K562 (cell line): ENCODE measurements around the gene ADK. TPM values are rescaled to one million over a fixed set of nuclear protein-coding genes. Genes with fewer than 3 reads are reported as not detected.

ENCODE experiments used
- ATAC-seq: fragments of 200-7000 bp; cut with Tn5 transposase; 3 replicates; pipeline ENCODE4 v1.9.1; 2020; ENCODE audit warnings: moderate library complexity
- BruUV-seq: library from RNA; stranded (reverse); fragments of 400-500 nt; replicated peaks from 2 replicates; lab custom pipeline; 2021; lab: Mats Ljungman, UMichigan
- CTCF ChIA-PET: fragments of 300-600 bp; formaldehyde crosslinking; extraction: SDS; loops from one replicate; lab custom pipeline; 2021; ENCODE audit warnings: low intra/inter-chr PET ratio; lab: Yijun Ruan, JAX
- POLR2A ChIA-PET: fragments of 300-600, 350-650 bp; sonication (Branson Sonifier 250); formaldehyde crosslinking; extraction: SDS; loops from one replicate; lab custom pipeline; 2021; ENCODE audit warnings: antibody characterized with exemption, inconsistent platforms; lab: Yijun Ruan, JAX
- DNase-seq, 4 experiments: peaks; one replicate each; pipeline versions ENCODE4 v3.0.0 to v3.0.0-alpha.2; 2011 to 2018; ENCODE audit warnings: low spot score in 3 of 4, mixed read lengths in 3 of 4; ENCODE audit errors: extremely low read depth in 1 of 4
- FAIRE-seq: peaks from 2 replicates; lab custom pipeline; 2011; peaks lifted over from hg19 to GRCh38; lab: Jason Lieb, UNC
- H2AFZ ChIP-seq: 2 replicates; pipeline ENCODE4 v1.6.0; 2011; ENCODE audit warnings: low read depth, low read length, control low read depth, inconsistent platforms
- H3K27ac ChIP-seq: fragments of 200-600 bp; 3 replicates; pipeline ENCODE4 v1.8.0; 2011; ENCODE audit warnings: low read depth, mild to moderate bottlenecking, control low read depth, inconsistent platforms, low read length, moderate library complexity, mixed read lengths; ENCODE audit errors: extremely low read depth
- H3K27me3 ChIP-seq, 2 experiments: fragments of 300-600 bp in 1 of 2; 2 replicates in 1 of 2; 3 replicates in 1 of 2; pipeline versions ENCODE4 v1.6.0 to v1.8.0; 2011; ENCODE audit warnings: inconsistent platforms in 2 of 2, low read length in 2 of 2, mild to moderate bottlenecking in 1 of 2, mixed read lengths in 1 of 2, moderate library complexity in 1 of 2; ENCODE audit not compliant: control insufficient read depth in 2 of 2, insufficient read depth in 2 of 2
- H3K36me3 ChIP-seq: fragments of 300-600 bp; 3 replicates; pipeline ENCODE4 v1.8.0; 2011; ENCODE audit warnings: mild to moderate bottlenecking, low read length, inconsistent platforms; ENCODE audit not compliant: control insufficient read depth, insufficient read depth
- H3K4me1 ChIP-seq, 2 experiments: fragments of 200-600 bp in 1 of 2; replicated peaks in 1 of 2; 2 replicates in 1 of 2; 3 replicates in 1 of 2; pipeline versions ENCODE4 v1.5.1 to v1.8.0; 2011; ENCODE audit warnings: inconsistent platforms in 2 of 2, low read length in 2 of 2, mild to moderate bottlenecking in 1 of 2, mixed read lengths in 1 of 2, moderate library complexity in 1 of 2; ENCODE audit not compliant: control insufficient read depth in 2 of 2, insufficient read depth in 2 of 2
- H3K4me2 ChIP-seq: 2 replicates; pipeline ENCODE4 v1.6.1; 2011; ENCODE audit warnings: low read length, control low read depth, inconsistent platforms, mixed read lengths; ENCODE audit not compliant: insufficient read depth
- H3K4me3 ChIP-seq: fragments of 200-600 bp; sonication (generic), shearing (Covaris generic); 2 replicates; pipeline ENCODE4 v1.5.1; 2016; ENCODE audit warnings: control low read depth, inconsistent platforms
- H3K79me2 ChIP-seq: fragments of 200-600 bp; 3 replicates; pipeline ENCODE4 v1.8.0; 2011; ENCODE audit warnings: low read length, inconsistent platforms; ENCODE audit not compliant: control insufficient read depth, insufficient read depth
- H3K9ac ChIP-seq, 2 experiments: 2 replicates each; pipeline versions ENCODE4 v1.6.0 to v1.6.1; 2011; ENCODE audit warnings: low read depth in 2 of 2, low read length in 2 of 2, control low read depth in 1 of 2, inconsistent platforms in 1 of 2, mild to moderate bottlenecking in 1 of 2, mixed read lengths in 1 of 2; ENCODE audit not compliant: insufficient read depth in 1 of 2
- H3K9me1 ChIP-seq: one replicate; pipeline ENCODE4 v1.6.0; 2011; ENCODE audit warnings: inconsistent platforms, mild to moderate bottlenecking, low read length, moderate library complexity; ENCODE audit not compliant: control insufficient read depth, insufficient read depth
- H3K9me3 ChIP-seq: replicated peaks from 2 replicates; pipeline ENCODE4 v1.5.1; 2011; ENCODE audit warnings: low read depth, low read length, inconsistent platforms; ENCODE audit not compliant: control insufficient read depth, insufficient read depth
- H4K20me1 ChIP-seq: replicated peaks from 2 replicates; pipeline ENCODE4 v1.6.1; 2011; ENCODE audit warnings: low read length, inconsistent platforms, mixed read lengths; ENCODE audit not compliant: control insufficient read depth, insufficient read depth
- KAT8 ChIP-seq: fragments of 450-650 bp; IDR thresholded peaks from 2 replicates; pipeline ENCODE4 v1.6.1; 2016; ENCODE audit warnings: low read depth, mild to moderate bottlenecking
- MXI1 ChIP-seq: IDR thresholded peaks from 2 replicates; pipeline ENCODE4 v1.6.1; 2011; ENCODE audit warnings: low read depth, mild to moderate bottlenecking, improper control_type of control experiment, low read length
- RB1 ChIP-seq: fragments of 450-650 bp; IDR thresholded peaks from 2 replicates; pipeline ENCODE4 v1.6.1; 2017; ENCODE audit warnings: low read depth, mild to moderate bottlenecking
- RBM14 ChIP-seq: fragments of 200-400 bp; formaldehyde crosslinking; IDR thresholded peaks from 2 replicates; pipeline ENCODE4 v1.6.1; 2018; ENCODE audit warnings: low read depth, mild to moderate bottlenecking, low read length, moderate library complexity, borderline replicate concordance; ENCODE audit not compliant: insufficient read depth
- WGBS: fragments of 100-300 bp; shearing (Covaris generic); methylation state at CpG from one replicate; pipeline ENCODE4 v1.1.6; 2016; ENCODE audit warnings: low coverage, mixed read lengths; ENCODE audit not compliant: insufficient coverage; ENCODE audit errors: missing lambda C conversion rate; 5-methylcytosine and 5-hydroxymethylcytosine counted together
- in situ Hi-C: fragments of 300-500 bp; cut with MboI; formaldehyde crosslinking; loops from 4 replicates; pipeline ENCODE4 v1.15.0; 2018; ENCODE audit warnings: inconsistent platforms, mixed read lengths
- intact Hi-C: fragments of 100-400 bp; cut with micrococcal nuclease; formaldehyde crosslinking; loops from 2 replicates; pipeline ENCODE4 v1.14.2; 2022
- polyA plus RNA-seq, 8 experiments: library from polyadenylated mRNA; depleted of rRNA in 4 of 8; stranded (reverse) in 5 of 8; unstranded in 3 of 8; fragments of >200 nt; fragmentation: Nextera tagmentation in 2 of 8; fragmentation: Illumina TruSeq in 1 of 8; extraction: Ambion mirVana in 2 of 8; extraction: Trizol in 1 of 8; gene quantifications; 2 replicates each; pipeline versions ENCODE4 v1.2.1 to v1.2.3, GENCODE V29; 2011 to 2014; ENCODE audit warnings: inconsistent platforms in 1 of 8, missing spikeins in 1 of 8
- total RNA-seq, 7 experiments: library from RNA; depleted of rRNA in 6 of 7; stranded (reverse); fragments of >200 nt in 6 of 7; fragmentation: Illumina TruSeq in 2 of 7; extraction: Trizol in 2 of 7; gene quantifications; 2 replicates each; pipeline versions ENCODE4 v1.2.1 to v1.2.3, GENCODE V29; 2011 to 2021; ENCODE audit warnings: low replicate concordance in 1 of 7
- TF ChIP-seq, protein P1 (sequence below), 2 experiments: IDR thresholded peaks; 2 replicates each; pipeline ENCODE4 v1.6.1; 2012; ENCODE audit warnings: improper control_type of control experiment in 2 of 2, low read depth in 2 of 2, low read length in 2 of 2, borderline replicate concordance in 1 of 2

The ADK gene
- total and polyA plus RNA-seq, 9 of the 15 experiments (the other 6 are each of a cell fraction or from before 2014, with no cell fraction given): 54.2 to 97.8 (median 73.6) TPM

DNA sequence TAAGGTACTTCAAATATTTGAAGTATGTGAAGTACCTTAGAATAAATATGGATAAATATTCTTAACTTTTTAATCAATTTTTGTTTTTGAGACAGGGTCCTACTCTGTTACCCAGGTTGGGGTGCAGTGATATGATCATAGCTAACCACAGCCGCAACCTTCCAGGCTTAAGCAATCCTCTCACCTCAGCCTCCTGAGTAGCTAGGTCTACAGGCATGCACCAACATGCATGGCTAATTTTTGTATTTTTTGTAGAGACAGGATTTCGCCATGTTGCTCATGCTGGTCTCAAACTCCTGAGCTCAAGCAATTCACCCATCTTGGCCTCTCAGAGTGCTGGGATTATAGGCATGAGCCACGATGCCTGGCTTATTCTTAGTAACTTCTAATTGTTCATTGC is 555.9 kb downstream of the ADK start:
- 91% methylated on average over 3 of the region's 3 CpGs for WGBS
- no peak overlapping the region for H3K4me2 ChIP-seq
- H3K4me1 ChIP-seq: no peaks in the 10 kb centered on the region
- CTCF ChIA-PET: no interaction called here
- H3K9me1 ChIP-seq: no peaks in the 10 kb centered on the region
- no TSS peak for BruUV-seq
- POLR2A ChIA-PET: interaction anchor here (0.6 kb wide), 1 partner anchor 9 kb away, joined by 3 read pairs; no protein-coding TSS in a partner anchor
- H3K36me3 ChIP-seq: peaks cover 8% of the 10 kb centered on the region; the same call in 2 of the 3 replicates
- no peaks in the 10 kb centered on the region for H4K20me1 ChIP-seq
- H3K27ac ChIP-seq: no peak overlapping the region
- no peak overlapping the region for H2AFZ ChIP-seq
- in situ Hi-C loops: loop anchor here (10.0 kb wide), 1 partner anchor 452 kb away; no protein-coding TSS in a partner anchor
- intact Hi-C loops: no loop called here
- H3K79me2 ChIP-seq: no peaks in the 10 kb centered on the region
- DNase-seq (no peak), ATAC-seq (no peak), FAIRE-seq (no peak)
- H3K9me3 ChIP-seq: no peaks in the 10 kb centered on the region
- no peak overlapping the region for H3K4me3 ChIP-seq
- H3K27me3 ChIP-seq: no peaks in the 10 kb centered on the region
- no peak overlapping the region for H3K9ac ChIP-seq
- TF ChIP-seq KAT8 (no peak), RBM14 (no peak), RB1 (no peak), MXI1 (no peak)
- TF ChIP-seq, protein P1, sequence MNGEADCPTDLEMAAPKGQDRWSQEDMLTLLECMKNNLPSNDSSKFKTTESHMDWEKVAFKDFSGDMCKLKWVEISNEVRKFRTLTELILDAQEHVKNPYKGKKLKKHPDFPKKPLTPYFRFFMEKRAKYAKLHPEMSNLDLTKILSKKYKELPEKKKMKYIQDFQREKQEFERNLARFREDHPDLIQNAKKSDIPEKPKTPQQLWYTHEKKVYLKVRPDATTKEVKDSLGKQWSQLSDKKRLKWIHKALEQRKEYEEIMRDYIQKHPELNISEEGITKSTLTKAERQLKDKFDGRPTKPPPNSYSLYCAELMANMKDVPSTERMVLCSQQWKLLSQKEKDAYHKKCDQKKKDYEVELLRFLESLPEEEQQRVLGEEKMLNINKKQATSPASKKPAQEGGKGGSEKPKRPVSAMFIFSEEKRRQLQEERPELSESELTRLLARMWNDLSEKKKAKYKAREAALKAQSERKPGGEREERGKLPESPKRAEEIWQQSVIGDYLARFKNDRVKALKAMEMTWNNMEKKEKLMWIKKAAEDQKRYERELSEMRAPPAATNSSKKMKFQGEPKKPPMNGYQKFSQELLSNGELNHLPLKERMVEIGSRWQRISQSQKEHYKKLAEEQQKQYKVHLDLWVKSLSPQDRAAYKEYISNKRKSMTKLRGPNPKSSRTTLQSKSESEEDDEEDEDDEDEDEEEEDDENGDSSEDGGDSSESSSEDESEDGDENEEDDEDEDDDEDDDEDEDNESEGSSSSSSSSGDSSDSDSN (IDR thresholded peaks at IDR 0.05; ENCODE audit: borderline replicate concordance in 1 of 2, low read depth in 2 of 2, low read length in 2 of 2): no peak
